Measurements from ENCODE around the gene C19orf53.

C19orf53 gene

DNA sequence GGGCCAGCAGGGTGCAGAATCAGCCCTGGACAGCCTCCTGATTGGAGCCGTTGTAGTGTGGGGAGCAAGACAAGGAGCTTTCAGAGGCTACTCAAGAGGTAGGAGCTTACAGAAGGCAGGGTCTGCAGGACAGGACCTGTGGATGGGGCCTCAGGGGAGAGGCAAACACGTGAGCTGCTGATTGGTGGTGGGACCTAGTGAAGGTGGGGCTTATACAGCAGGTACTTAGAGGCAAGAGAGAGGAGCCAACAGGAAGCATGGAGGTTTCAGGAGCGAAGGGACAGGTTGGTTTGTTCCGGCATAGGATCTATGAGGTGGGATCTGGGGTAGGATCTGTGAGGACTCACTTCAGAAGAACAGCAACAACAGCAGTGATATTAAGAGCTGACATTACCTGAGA, 53.4 kb downstream of the C19orf53 start:
- DNase-seq: peak; percentile 7

Measured in NCI-H2171 treated with DMSO at 0.1 percent for 48 hours (cell line).